GM19372 (cell line): Measurements from ENCODE around the gene SLC8A3.

Experiments used
- ATAC-seq: cut with Tn5 transposase; IDR thresholded peaks from one replicate; pipeline ENCODE4 v1.9.1; 2021; ENCODE audit warnings: mild to moderate bottlenecking, low read depth, moderate library complexity; ENCODE audit not compliant: unreplicated experiment

The SLC8A3 gene

GRCh38 chr14:70006699-70007098 is 182.1 kb downstream of the SLC8A3 start:
- no peak for ATAC-seq

- ATAC-seq = no peak
Observed at GRCh38 chr14:70005281-70005805, 183.4 kb downstream of the SLC8A3 start.

DNA sequence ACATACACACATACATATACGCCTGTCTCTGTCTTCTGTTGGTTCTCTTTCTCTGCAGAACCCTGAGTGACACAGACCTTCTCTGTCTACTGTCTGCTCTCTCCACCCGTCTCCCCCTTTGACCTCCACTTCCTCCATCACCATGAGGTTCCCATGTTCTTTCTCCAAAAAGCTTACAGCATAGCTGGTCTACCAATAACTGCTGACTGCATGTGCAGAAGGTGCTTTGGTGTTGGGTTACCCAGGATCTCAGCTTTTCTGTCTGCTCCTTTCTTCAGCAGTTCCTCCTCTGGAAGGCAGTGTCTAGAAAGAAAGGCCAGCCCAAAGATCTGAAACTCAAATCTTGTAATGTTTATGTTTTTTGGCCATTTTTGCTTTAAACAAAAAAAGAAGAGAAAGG is 184.0 kb downstream of the SLC8A3 start:
- ATAC-seq = no peak

DNA sequence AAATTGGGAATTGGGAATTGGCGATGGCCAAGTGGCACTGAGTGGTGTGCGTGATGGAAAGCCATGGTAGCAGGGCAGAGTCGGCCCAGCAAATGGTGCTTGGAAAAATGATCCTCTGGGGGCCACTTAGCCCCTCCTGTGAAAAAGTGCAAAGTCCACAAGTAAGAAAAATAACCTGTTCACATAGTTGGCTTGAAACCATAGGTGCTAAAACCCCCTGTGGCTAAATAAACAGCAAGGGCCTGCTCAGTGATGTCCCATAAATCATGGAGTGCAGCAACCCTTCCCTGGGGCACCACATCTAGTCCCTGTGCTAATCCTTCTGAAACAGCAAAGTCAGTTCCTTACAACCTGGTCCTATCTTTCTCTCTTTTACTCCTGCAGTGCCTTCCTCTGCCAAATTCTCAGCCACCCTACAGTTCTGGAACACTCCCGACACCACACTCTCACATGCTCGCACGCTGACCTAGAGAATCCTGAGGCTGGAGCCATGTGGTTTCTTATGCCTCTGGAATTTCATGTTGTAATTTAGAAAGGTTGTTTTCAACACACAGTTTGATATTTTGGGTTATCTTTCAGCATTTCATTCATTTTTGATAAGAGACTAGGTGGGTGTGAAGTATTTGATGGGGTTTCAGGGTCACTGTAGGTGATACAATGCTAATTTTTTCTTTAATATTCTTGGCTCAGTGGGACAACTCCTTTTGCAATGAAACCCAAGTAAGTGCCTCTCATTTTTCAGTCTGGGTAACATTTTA is 186.0 kb downstream of the SLC8A3 start:
- ATAC-seq = no peak

DNA sequence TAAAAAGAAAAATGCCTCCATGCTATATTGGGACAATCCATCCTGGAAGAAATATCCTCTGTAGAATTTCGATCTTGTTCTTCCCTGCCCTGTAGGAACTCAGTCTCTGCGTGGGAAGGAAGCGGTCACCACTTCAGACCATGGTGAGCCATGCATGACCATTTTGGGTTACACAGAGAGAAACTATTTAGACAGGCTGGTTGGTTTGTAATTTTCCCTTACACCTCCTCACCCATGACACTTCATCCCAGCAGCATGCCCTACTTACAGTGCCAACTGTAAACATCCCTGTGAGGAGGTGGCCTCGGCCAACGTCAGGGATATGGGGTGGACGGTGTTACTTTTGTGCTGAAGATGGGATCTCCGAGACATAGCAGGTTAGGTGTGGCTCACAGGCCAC is 188.2 kb downstream of the SLC8A3 start:
- ATAC-seq = no peak

DNA sequence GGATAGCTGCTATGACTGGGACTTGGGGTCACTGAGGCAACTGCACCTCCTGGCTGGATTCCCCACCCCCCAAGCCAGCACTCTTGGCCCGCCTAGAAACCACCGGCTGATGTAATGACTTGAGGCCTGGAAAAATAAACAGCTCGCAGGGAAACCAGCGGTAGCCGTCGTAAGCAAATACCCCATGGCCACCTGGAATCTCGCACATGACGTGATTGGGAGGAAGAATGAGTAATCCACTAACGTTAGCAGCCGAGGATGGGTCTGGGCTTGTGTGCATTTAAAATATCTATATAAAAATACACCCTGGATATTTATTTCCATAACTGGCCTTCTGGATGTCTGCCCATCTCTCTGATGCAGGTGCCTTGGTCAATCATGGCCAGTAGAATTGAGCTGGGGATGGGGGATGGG is 189.5 kb downstream of the SLC8A3 start:
- ATAC-seq = no peak

- ATAC-seq = no peak
Observed at GRCh38 chr14:69997849-69998248, 190.9 kb downstream of the SLC8A3 start.

DNA sequence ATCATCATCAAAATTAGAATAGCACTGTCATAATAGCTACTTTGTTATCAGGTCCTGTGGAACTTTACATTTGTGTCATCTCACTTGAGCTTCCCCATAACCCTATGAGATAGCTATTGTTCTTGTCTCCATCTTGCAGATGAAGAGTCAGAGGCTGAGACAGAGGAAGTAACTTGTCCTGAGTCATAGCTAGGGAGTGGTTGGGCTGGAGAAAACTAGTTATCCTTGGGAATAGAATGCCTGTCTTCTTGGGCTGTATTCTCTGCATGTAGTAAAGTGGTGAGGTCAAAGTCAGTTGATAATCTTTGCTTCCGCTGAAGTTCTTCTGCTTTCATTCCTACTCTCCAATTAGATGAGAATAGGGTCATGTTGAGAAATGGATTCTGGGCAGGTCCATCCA is 192.5 kb downstream of the SLC8A3 start:
- ATAC-seq = no peak
